GM19239 (cell line): ENCODE measurements around the gene ENAM.
"Not testable (repeated sequence)": the region's sequence is repeated elsewhere in the genome, so short reads cannot be mapped to it uniquely, and the experiment has no call there.

Experiments used
- DNase-seq: peaks from one replicate; pipeline ENCODE4 v3.0.0; 2011; ENCODE audit warnings: low spot score; ENCODE audit not compliant: insufficient read length
- FAIRE-seq: peaks from 2 replicates; lab custom pipeline; 2011; peaks lifted over from hg19 to GRCh38; lab: Jason Lieb, UNC

Gene ENAM

GRCh38 chr4:70674731-70675130 is 46.2 kb downstream of the ENAM start:
- FAIRE-seq (peak; percentile 74), DNase-seq (no peak)

- DNase-seq (no peak), FAIRE-seq (peak; percentile 61)
These were observed 48.1 kb downstream of the ENAM start for GRCh38 chr4:70676554-70677090.

GRCh38 chr4:70678383-70678999 is 49.9 kb downstream of the ENAM start:
- DNase-seq (no peak), FAIRE-seq (peak; percentile 97)

- no peak for DNase-seq
- FAIRE-seq: no peak
These were observed 52.4 kb downstream of the ENAM start for GRCh38 chr4:70680934-70681333.

GRCh38 chr4:70681704-70682103 is 53.2 kb downstream of the ENAM start:
- no peak for DNase-seq
- no peak for FAIRE-seq

- FAIRE-seq, DNase-seq: not testable (repeated sequence)
These were observed 53.6 kb downstream of the ENAM start for GRCh38 chr4:70682142-70682541.

GRCh38 chr4:70687392-70687791 is 58.8 kb downstream of the ENAM start:
- DNase-seq: no peak
- FAIRE-seq: no peak

GRCh38 chr4:70687821-70688794 is 59.6 kb downstream of the ENAM start, which contains the start of gene UTP3:
UTP3 (plus strand) TSS chr4:70688532; CDS start chr4:70688678, 146 bp downstream.
- no peak for DNase-seq
- FAIRE-seq: peak; percentile 99

GRCh38 chr4:70688795-70689231 is 60.3 kb downstream of the ENAM start:
- DNase-seq: no peak
- FAIRE-seq: no peak

GRCh38 chr4:70691661-70692060 is 63.1 kb downstream of the ENAM start:
- FAIRE-seq (peak; percentile 57), DNase-seq (no peak)

GRCh38 chr4:70694633-70695032 is 66.1 kb downstream of the ENAM start:
- DNase-seq, FAIRE-seq: not testable (repeated sequence)
